Measurements from ENCODE around the gene SPATA6.
"Not testable (repeated sequence)": the region's sequence is repeated elsewhere in the genome, so short reads cannot be mapped to it uniquely, and the experiment has no call there.

The SPATA6 gene

DNA sequence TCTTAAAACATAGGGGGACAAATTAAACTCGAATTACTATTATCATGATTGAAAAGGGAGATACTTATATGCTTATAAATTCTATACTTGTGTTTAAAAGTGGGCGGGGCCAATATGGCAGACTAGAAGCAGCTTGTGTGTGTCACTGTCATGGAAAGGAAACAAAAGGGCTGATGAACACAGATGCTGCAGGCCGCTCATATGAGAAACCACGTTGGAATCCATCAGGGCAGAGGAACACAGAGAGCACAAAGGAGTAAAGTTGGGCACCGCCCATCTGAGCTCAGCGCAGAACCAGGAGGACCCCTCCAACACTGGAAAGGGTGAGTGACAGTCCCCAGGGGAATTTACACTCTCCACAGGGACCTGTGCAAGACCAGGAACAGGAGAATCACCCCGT lies 142.5 kb downstream of the SPATA6 start:
- Histone ChIP-seq H3K9ac (ENCODE audit: low read depth, low read length, poor library complexity, severe bottlenecking) (no peak overlapping the region), H3K9me2 (replicated peaks; ENCODE audit: low read depth, low read length) (no peaks in the 10 kb centered on the region), H3K36me3 (ENCODE audit: insufficient read depth, low read length) (no peaks in the 10 kb centered on the region), H3K4me3 (ENCODE audit: low read length, poor library complexity, severe bottlenecking) (no peak overlapping the region), H3K79me2 (ENCODE audit: insufficient read depth, low read length) (no peaks in the 10 kb centered on the region), H4K20me1 (ENCODE audit: insufficient read depth, low read length, poor library complexity, severe bottlenecking) (no peaks in the 10 kb centered on the region), H3F3A (ENCODE audit: low read depth) (no peaks in the 10 kb centered on the region), H3K27me3 (ENCODE audit: insufficient read depth, low read length, poor library complexity, severe bottlenecking) (no peaks in the 10 kb centered on the region), H3K4me1 (ENCODE audit: insufficient read depth, low read length, poor library complexity, severe bottlenecking) (no peaks in the 10 kb centered on the region), H3K4me2 (ENCODE audit: low read depth, low read length, poor library complexity, severe bottlenecking) (no peak overlapping the region), H2AFZ (ENCODE audit: low read length) (no peak overlapping the region), H3K9me3 (ENCODE audit: insufficient read depth, low read depth, low read length) (peaks cover 8% of the 10 kb centered on the region; the same call in 1 of the 2 replicates)
- no peak for TF ChIP-seq EZH2phosphoT487 (IDR thresholded peaks at IDR 0.05; ENCODE audit: borderline replicate concordance)
- TF ChIP-seq CTCF (conservative IDR thresholded peaks at IDR 0.05; ENCODE audit: low read length), result no peak

DNA sequence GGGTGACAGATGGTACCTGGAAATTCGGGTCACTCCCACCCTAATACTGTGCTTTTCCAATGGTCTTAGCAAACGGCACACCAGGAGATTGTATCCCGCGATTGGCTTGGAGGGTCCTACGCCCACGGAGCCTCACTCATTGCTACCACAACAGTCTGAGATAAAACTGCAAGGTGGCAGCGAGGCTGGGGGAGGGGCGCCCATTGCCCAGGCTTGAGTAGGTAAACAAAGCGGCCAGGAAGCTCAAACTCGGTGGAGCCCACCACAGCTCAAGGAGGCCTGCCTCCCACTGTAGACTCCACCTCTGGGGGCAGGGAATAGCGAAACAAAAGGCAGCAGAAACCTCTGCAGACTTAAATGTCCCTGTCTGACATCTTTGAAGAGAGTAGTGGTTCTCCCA lies 160.2 kb downstream of the SPATA6 start:
- not testable (repeated sequence) for H3K4me1 ChIP-seq (ENCODE audit: insufficient read depth, low read length, poor library complexity, severe bottlenecking)

DNA sequence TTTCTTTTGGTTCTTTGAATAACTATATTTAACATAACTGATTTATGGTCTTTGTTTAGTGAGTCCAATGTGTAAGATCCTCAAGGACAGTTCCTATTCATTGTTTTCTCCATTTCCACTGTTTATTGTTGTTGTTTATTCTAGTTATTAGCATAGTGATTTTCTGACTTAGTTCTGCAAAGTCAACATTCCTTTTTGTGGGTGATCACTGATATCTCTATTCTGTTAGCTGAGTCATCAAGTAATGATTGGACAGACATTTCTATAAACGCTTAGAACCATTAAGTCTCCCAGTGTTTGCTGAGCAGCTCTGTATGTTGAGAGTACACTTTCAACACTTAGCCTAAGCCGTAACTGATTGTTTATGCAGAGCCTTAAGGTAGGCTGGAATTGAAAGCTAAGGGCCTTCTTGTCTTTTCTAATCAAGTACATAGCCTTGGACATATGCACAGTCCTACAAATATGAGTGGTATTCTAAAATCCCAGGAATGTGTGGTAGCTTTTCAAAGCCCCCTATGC lies 162.4 kb downstream of the SPATA6 start:
- H3K9ac ChIP-seq (ENCODE audit: low read depth, low read length, poor library complexity, severe bottlenecking), result no peak overlapping the region
- H3K4me2 ChIP-seq (ENCODE audit: low read depth, low read length, poor library complexity, severe bottlenecking), result no peak overlapping the region
- H3K9me3 ChIP-seq (ENCODE audit: insufficient read depth, low read depth, low read length), result peaks cover 3% of the 10 kb centered on the region; the same call in 1 of the 2 replicates
- H2AFZ ChIP-seq (ENCODE audit: low read length), result no peak overlapping the region
- no peaks in the 10 kb centered on the region for H4K20me1 ChIP-seq (ENCODE audit: insufficient read depth, low read length, poor library complexity, severe bottlenecking)
- TF ChIP-seq EZH2phosphoT487 (IDR thresholded peaks at IDR 0.05; ENCODE audit: borderline replicate concordance), result no peak
- TF ChIP-seq CTCF (conservative IDR thresholded peaks at IDR 0.05; ENCODE audit: low read length), result no peak
- H3K9me2 ChIP-seq (replicated peaks; ENCODE audit: low read depth, low read length), result no peaks in the 10 kb centered on the region
- H3K4me3 ChIP-seq (ENCODE audit: low read length, poor library complexity, severe bottlenecking), result no peak overlapping the region
- no peaks in the 10 kb centered on the region for H3F3A ChIP-seq (ENCODE audit: low read depth)
- H3K36me3 ChIP-seq (ENCODE audit: insufficient read depth, low read length), result no peaks in the 10 kb centered on the region
- H3K79me2 ChIP-seq (ENCODE audit: insufficient read depth, low read length), result no peaks in the 10 kb centered on the region
- no peaks in the 10 kb centered on the region for H3K27me3 ChIP-seq (ENCODE audit: insufficient read depth, low read length, poor library complexity, severe bottlenecking)
- H3K4me1 ChIP-seq (ENCODE audit: insufficient read depth, low read length, poor library complexity, severe bottlenecking), result no peaks in the 10 kb centered on the region

More for the DNA sequence above, 160.2 kb downstream of the SPATA6 start:
- not testable (repeated sequence) for H3K4me3 ChIP-seq (ENCODE audit: low read length, poor library complexity, severe bottlenecking); H3K79me2 ChIP-seq (ENCODE audit: insufficient read depth, low read length); H3K4me2 ChIP-seq (ENCODE audit: low read depth, low read length, poor library complexity, severe bottlenecking); H4K20me1 ChIP-seq (ENCODE audit: insufficient read depth, low read length, poor library complexity, severe bottlenecking); H3F3A ChIP-seq (ENCODE audit: low read depth); H3K9me2 ChIP-seq (replicated peaks; ENCODE audit: low read depth, low read length); H3K9ac ChIP-seq (ENCODE audit: low read depth, low read length, poor library complexity, severe bottlenecking); H3K36me3 ChIP-seq (ENCODE audit: insufficient read depth, low read length); H2AFZ ChIP-seq (ENCODE audit: low read length); H3K9me3 ChIP-seq (ENCODE audit: insufficient read depth, low read depth, low read length); H3K27me3 ChIP-seq (ENCODE audit: insufficient read depth, low read length, poor library complexity, severe bottlenecking)

GRCh38 chr1:48302652-48303051 lies 169.4 kb downstream of the SPATA6 start:
- H3K36me3 ChIP-seq (ENCODE audit: insufficient read depth, low read length), result no peaks in the 10 kb centered on the region
- H4K20me1 ChIP-seq (ENCODE audit: insufficient read depth, low read length, poor library complexity, severe bottlenecking), result no peaks in the 10 kb centered on the region
- no peaks in the 10 kb centered on the region for H3K27me3 ChIP-seq (ENCODE audit: insufficient read depth, low read length, poor library complexity, severe bottlenecking)
- H3K9me3 ChIP-seq (ENCODE audit: insufficient read depth, low read depth, low read length), result no peaks in the 10 kb centered on the region
- H3K79me2 ChIP-seq (ENCODE audit: insufficient read depth, low read length), result no peaks in the 10 kb centered on the region
- TF ChIP-seq CTCF (conservative IDR thresholded peaks at IDR 0.05; ENCODE audit: low read length) (no peak), EZH2phosphoT487 (IDR thresholded peaks at IDR 0.05; ENCODE audit: borderline replicate concordance) (no peak)
- no peaks in the 10 kb centered on the region for H3K9me2 ChIP-seq (replicated peaks; ENCODE audit: low read depth, low read length)
- H3K4me1 ChIP-seq (ENCODE audit: insufficient read depth, low read length, poor library complexity, severe bottlenecking), result no peaks in the 10 kb centered on the region
- H2AFZ ChIP-seq (ENCODE audit: low read length), result no peak overlapping the region
- no peak overlapping the region for H3K4me2 ChIP-seq (ENCODE audit: low read depth, low read length, poor library complexity, severe bottlenecking)
- H3K9ac ChIP-seq (ENCODE audit: low read depth, low read length, poor library complexity, severe bottlenecking), result no peak overlapping the region
- no peak overlapping the region for H3K4me3 ChIP-seq (ENCODE audit: low read length, poor library complexity, severe bottlenecking)
- no peaks in the 10 kb centered on the region for H3F3A ChIP-seq (ENCODE audit: low read depth)
